ENCODE data around the gene ADAMTS18.

The ADAMTS18 gene

DNA sequence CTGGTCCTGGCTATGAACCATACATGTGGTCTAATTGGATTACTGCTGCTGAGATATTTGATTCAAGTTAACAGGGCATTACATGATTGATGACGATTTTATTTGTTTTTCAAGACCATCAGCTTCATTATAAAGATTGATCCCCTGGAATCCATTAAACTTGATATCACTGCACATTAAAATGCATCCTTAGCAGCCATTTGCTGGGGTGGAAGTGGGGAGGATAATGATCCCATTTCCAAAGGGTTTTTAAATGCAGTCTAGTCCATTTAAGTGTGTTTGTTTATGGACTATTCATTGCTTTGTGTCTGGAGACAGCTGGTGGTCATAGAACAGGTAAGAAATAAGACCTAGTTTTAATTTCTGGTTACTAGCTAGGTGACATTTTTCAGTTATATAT lies 40.9 kb downstream of the ADAMTS18 start:
- no peak for DNase-seq

GRCh38 chr16:77387815-77388209 lies 47.0 kb downstream of the ADAMTS18 start:
- DNase-seq: peak; percentile 42 to 81

GRCh38 chr16:77386831-77387814 lies 47.7 kb downstream of the ADAMTS18 start:
- DNase-seq: peak; percentile 70 to 74

GRCh38 chr16:77385481-77385880 lies 49.4 kb downstream of the ADAMTS18 start:
- no peak for DNase-seq

DNA sequence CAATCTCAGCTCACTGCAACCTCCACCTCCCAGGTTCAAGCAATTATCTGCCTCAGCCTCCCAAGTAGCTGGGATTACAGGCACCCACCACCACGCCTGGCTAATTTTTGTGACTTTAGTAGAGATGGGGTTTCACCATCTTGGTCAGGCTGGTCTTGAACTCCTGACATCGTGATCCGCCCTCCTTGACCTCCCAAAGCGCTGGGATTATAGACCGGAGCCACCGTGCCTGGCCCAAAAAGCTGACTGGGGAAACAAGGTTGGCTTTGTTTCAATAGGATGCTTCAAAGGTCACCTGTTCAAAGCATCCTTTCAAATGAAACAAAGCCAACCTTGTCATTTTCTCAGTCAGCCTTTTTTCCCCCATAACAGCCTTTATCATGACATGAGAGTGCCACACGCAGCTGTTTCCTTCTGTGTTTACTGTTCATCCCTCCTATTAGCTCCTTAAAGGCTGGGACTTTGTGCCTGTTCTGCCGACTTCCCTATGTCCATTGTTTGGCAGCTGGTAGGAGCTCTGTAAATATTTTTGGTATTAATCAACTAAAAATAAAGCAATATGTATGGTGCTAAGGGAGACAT lies 51.1 kb downstream of the ADAMTS18 start:
- DNase-seq: peak; percentile 2 to 10

- DNase-seq: no peak
Observed at GRCh38 chr16:77376358-77376757, 58.5 kb downstream of the ADAMTS18 start.

- no peak for DNase-seq
Observed at GRCh38 chr16:77375396-77375795, 59.4 kb downstream of the ADAMTS18 start.

- DNase-seq: peak; percentile 63 to 76
Observed at GRCh38 chr16:77374384-77374783, 60.5 kb downstream of the ADAMTS18 start.

GRCh38 chr16:77373726-77374125 lies 61.1 kb downstream of the ADAMTS18 start:
- no peak for DNase-seq

- no peak for DNase-seq
Observed at GRCh38 chr16:77364770-77365169, 70.1 kb downstream of the ADAMTS18 start.

DNA sequence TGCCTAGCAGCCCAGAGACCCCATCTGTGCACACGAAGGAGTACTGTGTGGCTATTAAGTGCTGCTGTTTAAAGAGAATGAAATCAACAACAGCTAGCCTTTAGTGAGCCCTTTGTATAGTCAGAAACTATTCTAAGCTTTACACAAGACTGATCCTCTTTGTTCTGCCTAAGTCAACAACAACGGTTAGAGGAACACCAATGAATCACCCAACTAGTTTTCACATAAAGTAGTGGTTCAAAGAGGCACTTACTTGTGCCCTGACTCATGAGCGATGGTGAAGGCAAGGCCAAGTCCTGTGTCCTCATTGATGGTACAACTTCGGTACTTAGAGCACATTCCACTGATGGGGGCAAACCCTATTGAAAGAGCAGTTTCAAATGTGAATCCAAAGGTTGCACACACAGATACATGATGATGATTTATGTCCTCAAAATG lies 75.8 kb downstream of the ADAMTS18 start:
- peak; percentile 13 to 56 for DNase-seq

GRCh38 chr16:77353587-77354263 lies 81.1 kb downstream of the ADAMTS18 start:
- no peak for DNase-seq

GRCh38 chr16:77344341-77344740 lies 90.5 kb downstream of the ADAMTS18 start:
- no peak for DNase-seq

GRCh38 chr16:77336637-77337036 lies 98.2 kb downstream of the ADAMTS18 start:
- DNase-seq: peak in 1 of 2 experiments; percentile 20

DNA sequence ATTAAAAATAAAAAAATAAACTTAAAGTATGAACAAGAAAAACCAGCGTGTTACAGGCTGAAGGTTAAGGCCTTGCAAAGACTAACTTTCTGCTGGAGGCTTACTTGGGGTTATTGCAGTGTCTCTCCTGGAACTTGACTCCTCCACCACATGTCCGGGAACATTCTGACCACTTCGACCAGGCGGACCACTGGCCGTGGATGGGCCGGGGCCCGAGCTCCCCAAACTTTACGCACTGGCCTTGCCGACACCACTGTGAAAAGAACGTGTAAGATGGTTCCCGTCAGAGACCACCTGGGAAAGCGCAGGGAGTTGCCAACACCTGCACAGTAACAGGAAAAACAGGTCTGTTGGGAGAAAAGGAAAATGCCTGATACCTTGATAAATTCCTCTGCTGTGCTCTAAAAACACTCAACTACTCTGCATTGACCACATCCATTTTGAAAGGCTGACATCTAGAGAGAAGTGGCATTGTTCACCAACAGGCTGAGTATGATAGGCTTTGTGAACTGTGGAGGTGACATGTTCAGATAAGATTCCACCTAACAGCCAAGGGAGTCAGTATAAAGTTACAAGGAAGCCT lies 99.1 kb downstream of the ADAMTS18 start:
- no peak for DNase-seq

DNA sequence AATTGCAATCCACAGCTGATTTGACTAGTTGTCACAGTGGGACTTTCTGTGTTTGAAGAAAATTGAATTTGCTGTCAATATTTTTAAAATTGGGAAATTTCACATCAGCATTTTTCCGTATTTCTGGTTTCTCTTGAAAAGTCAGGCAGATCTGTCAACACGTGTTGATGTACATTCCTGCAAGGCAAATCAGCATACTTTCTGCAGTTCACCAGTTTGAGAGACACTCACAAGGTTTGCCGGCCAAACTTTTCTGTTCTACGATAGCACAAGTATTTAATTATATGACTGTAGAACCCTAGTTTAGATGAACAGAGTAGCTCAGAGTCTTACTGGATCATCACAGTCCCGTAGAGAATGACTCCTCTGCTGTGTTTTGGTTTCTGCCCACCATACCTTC lies 102.0 kb downstream of the ADAMTS18 start:
- no peak for DNase-seq

DNA sequence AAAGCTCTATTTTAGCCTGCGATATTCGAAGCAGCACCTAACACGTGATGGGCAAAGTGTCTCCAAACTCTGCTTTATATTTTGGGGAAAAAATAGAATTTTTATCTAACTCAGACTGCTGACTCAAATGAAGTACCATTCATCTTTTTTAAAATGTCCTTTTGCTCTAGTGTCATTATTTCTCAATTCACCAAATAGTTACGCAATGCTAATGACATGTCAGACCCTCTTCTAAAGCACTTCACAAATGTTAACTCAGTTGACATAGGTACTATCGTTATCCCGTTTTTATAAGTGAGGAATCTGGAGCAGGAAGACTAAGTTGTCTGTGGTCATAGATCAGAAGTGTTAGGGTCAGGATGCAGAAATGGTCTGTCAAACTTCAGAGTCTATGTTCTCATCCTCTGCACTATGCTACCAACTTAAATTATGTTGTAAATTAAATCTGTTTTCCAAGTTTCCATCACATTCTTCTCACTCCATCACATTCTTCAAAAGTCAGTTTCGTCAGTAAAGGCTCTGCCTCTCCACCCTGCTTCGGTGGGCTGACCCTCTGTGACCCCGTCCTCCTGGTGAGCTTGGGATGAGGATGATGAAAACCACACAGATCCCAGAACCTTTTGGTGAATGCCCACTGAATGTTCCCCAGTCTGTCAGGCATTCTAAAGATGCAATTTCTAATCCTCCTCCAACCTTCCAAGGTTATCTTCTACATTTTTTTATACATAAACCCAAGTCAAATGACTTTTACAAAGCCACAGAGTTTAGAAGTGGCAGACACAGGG lies 102.8 kb downstream of the ADAMTS18 start:
- DNase-seq: no peak

DNA sequence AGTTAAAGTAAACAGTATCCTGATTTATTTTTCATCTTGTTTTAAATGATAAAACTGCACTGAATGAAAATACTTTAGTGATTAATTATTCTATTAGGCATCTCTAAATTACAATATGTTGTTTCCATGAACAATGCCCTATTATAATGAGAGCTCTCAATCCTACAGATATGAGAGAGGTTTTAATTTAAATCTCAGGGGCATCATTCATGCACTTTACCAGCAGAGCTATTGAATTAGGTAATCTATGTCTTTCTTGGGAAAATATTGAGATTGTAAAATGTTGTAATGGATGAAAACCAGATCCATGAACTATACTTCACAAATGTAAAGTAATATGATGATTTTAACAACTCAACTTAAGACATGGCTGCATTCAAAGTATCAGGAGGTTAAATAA lies 103.8 kb downstream of the ADAMTS18 start:
- no peak for DNase-seq

- DNase-seq: no peak
Observed at GRCh38 chr16:77330332-77331042, 104.3 kb downstream of the ADAMTS18 start.

GRCh38 chr16:77328768-77329167 lies 106.1 kb downstream of the ADAMTS18 start:
- no peak for DNase-seq

DNA sequence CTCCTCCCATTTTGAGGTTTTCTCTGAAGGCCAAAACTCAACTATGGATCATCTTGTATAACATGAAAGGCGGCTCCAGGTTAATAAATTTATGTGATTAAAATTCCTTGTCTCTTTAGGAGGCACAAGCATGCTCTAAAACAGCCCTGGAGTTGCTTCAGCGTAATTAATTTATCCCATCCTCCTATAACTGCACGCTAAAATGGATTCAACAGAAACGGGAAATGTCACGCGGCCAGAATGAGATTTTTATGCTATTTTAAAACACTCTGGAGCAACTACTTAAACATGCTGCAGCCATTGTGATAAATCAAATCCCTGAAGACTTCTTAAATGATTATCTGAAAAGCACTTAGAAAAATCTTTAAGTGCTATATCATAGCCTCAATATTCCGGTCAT lies 106.6 kb downstream of the ADAMTS18 start:
- DNase-seq: no peak

GRCh38 chr16:77327717-77328116 lies 107.1 kb downstream of the ADAMTS18 start:
- DNase-seq: no peak
